Measurements from ENCODE around the gene ZNF454. TPM values are rescaled to one million over a fixed set of nuclear protein-coding genes. Genes with fewer than 3 reads are reported as not detected.

The ZNF454 gene
- total and polyA plus RNA-seq, 2 donors (not counting 1 experiment from before 2014, with no cell fraction given), result 0.22 TPM; not detected in 1

GRCh38 chr5:178995341-178995690 is 54.3 kb downstream of the ZNF454 start:
- H3K27me3 Mint-ChIP-seq, result peaks cover 28% of the 10 kb centered on the region
- POLR2A ChIA-PET, result no interaction called here
- Histone ChIP-seq H3K36me3 (replicated peaks in 1 of 2; ENCODE audit: control extremely low read depth in 1 of 2, control insufficient read depth in 1 of 2, extremely low read depth in 1 of 2, insufficient read depth in 2 of 2, low read length in 1 of 2) (no peaks in the 10 kb centered on the region), H3K4me1 (ENCODE audit: control insufficient read depth in 2 of 2, insufficient read depth in 2 of 2, low read length in 2 of 2) (no peaks in the 10 kb centered on the region), H3K4me2 (replicated peaks; ENCODE audit: low read depth, low read length, poor library complexity, severe bottlenecking) (no peak overlapping the region), H2AFZ (ENCODE audit: insufficient read depth, low read depth, low read length, poor library complexity, severe bottlenecking) (no peak overlapping the region), H3K27me3 (replicated peaks in 1 of 4; ENCODE audit: control extremely low read depth in 1 of 4, control insufficient read depth in 3 of 4, insufficient read depth in 4 of 4, low read length in 3 of 4) (peaks cover 0 to 14% (median 0%) of the 10 kb centered on the region in 4 experiments), H3K79me2 (ENCODE audit: control insufficient read depth, insufficient read depth, low read length) (no peaks in the 10 kb centered on the region), H3K9ac (ENCODE audit: low read length) (no peak overlapping the region), H3K4me3 (ENCODE audit: control extremely low read depth in 1 of 5, extremely low read depth in 1 of 5, insufficient read depth in 1 of 5, low read depth in 2 of 5, low read length in 4 of 5) (no peak overlapping the region), H4K20me1 (ENCODE audit: control insufficient read depth, insufficient read depth, low read length, poor library complexity, severe bottlenecking) (no peaks in the 10 kb centered on the region), H3K27ac (ENCODE audit: low read length in 2 of 2) (no peak overlapping the region), H3K9me3 (ENCODE audit: control extremely low read depth in 1 of 3, control insufficient read depth in 2 of 3, insufficient read depth in 1 of 3, low read length in 2 of 3) (peaks cover 0 to 63% (median 0%) of the 10 kb centered on the region in 3 donors)
- CTCF ChIA-PET, result no interaction called here
- H3K4me3 Mint-ChIP-seq, result no peak overlapping the region
- intact Hi-C loops (cut with micrococcal nuclease), result no loop called here
- no peak overlapping the region for H3K27ac Mint-ChIP-seq
- ATAC-seq (ENCODE audit: low read depth) (no peak), DNase-seq (no peak)
- H3K9me3 Mint-ChIP-seq (ENCODE audit: insufficient read depth), result no peaks in the 10 kb centered on the region
- TF ChIP-seq EZH2 (IDR thresholded peaks at IDR 0.05; ENCODE audit: borderline replicate concordance, insufficient read depth, low read depth, low read length, poor library complexity, severe bottlenecking) (no peak), CTCF (IDR thresholded peaks at IDR 0.05) (no peak)
- 31% methylated on average over 3 of the region's 6 CpGs for WGBS (ENCODE audit: insufficient coverage)
- H3K4me1 Mint-ChIP-seq, result peaks cover 2% of the 10 kb centered on the region

- Mint-ChIP-seq H3K9me3 (ENCODE audit: insufficient read depth) (no peaks in the 10 kb centered on the region), H3K27ac (no peak overlapping the region), H3K27me3 (peaks cover 28% of the 10 kb centered on the region), H3K4me3 (no peak overlapping the region), H3K4me1 (peaks cover 2% of the 10 kb centered on the region)
- H3K4me2 ChIP-seq (replicated peaks; ENCODE audit: low read depth, low read length, poor library complexity, severe bottlenecking), result no peak overlapping the region
- 71% methylated on average over 7 of the region's 11 CpGs for WGBS (ENCODE audit: insufficient coverage)
- H4K20me1 ChIP-seq (ENCODE audit: control insufficient read depth, insufficient read depth, low read length, poor library complexity, severe bottlenecking), result no peaks in the 10 kb centered on the region
- no peak overlapping the region for H3K27ac ChIP-seq (ENCODE audit: low read length in 2 of 2)
- no peaks in the 10 kb centered on the region for H3K79me2 ChIP-seq (ENCODE audit: control insufficient read depth, insufficient read depth, low read length)
- peaks cover 0 to 14% (median 0%) of the 10 kb centered on the region in 4 experiments for H3K27me3 ChIP-seq (replicated peaks in 1 of 4; ENCODE audit: control extremely low read depth in 1 of 4, control insufficient read depth in 3 of 4, insufficient read depth in 4 of 4, low read length in 3 of 4)
- peaks cover 0 to 54% (median 0%) of the 10 kb centered on the region in 3 donors for H3K9me3 ChIP-seq (ENCODE audit: control extremely low read depth in 1 of 3, control insufficient read depth in 2 of 3, insufficient read depth in 1 of 3, low read length in 2 of 3)
- no peak overlapping the region for H3K9ac ChIP-seq (ENCODE audit: low read length)
- no peak for TF ChIP-seq EZH2 (IDR thresholded peaks at IDR 0.05; ENCODE audit: borderline replicate concordance, insufficient read depth, low read depth, low read length, poor library complexity, severe bottlenecking)
- no peak for TF ChIP-seq CTCF (IDR thresholded peaks at IDR 0.05)
- no peaks in the 10 kb centered on the region for H3K4me1 ChIP-seq (ENCODE audit: control insufficient read depth in 2 of 2, insufficient read depth in 2 of 2, low read length in 2 of 2)
- ATAC-seq (ENCODE audit: low read depth) (no peak), DNase-seq (no peak)
- no peak overlapping the region for H2AFZ ChIP-seq (ENCODE audit: insufficient read depth, low read depth, low read length, poor library complexity, severe bottlenecking)
- H3K4me3 ChIP-seq (ENCODE audit: control extremely low read depth in 1 of 5, extremely low read depth in 1 of 5, insufficient read depth in 1 of 5, low read depth in 2 of 5, low read length in 4 of 5), result no peak overlapping the region
- H3K36me3 ChIP-seq (replicated peaks in 1 of 2; ENCODE audit: control extremely low read depth in 1 of 2, control insufficient read depth in 1 of 2, extremely low read depth in 1 of 2, insufficient read depth in 2 of 2, low read length in 1 of 2), result no peaks in the 10 kb centered on the region
- ChIA-PET CTCF (no interaction called here), POLR2A (no interaction called here)
- intact Hi-C loops (cut with micrococcal nuclease), result no loop called here
Measured at GRCh38 chr5:178996156-178996555, 55.2 kb downstream of the ZNF454 start.
